ENCODE data around the gene TYMP.

Gene TYMP

DNA sequence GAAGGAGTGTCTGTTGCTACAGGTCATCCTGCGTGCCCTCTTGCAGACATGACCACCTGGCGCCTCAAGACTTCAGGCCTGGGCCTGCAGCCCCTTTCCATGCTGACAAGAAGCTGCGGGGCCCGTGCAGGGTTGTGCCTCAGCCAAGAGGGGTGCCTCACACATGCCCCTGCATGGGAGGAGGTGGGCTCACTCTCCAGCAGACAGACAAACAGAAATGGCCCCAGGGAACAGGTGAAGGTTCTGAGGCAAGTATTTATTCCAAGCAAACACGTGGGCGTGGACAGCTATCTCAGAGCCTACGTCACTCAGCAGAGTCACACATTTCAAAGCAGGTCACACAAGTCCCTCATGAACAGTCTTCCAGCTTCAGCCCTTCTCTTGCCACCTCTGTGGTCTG lies 38.8 kb upstream of the TYMP start:
- H3K27ac ChIP-seq, result no peak overlapping the region
- no peak overlapping the region for H3K4me3 ChIP-seq
- TF ChIP-seq, protein P1, sequence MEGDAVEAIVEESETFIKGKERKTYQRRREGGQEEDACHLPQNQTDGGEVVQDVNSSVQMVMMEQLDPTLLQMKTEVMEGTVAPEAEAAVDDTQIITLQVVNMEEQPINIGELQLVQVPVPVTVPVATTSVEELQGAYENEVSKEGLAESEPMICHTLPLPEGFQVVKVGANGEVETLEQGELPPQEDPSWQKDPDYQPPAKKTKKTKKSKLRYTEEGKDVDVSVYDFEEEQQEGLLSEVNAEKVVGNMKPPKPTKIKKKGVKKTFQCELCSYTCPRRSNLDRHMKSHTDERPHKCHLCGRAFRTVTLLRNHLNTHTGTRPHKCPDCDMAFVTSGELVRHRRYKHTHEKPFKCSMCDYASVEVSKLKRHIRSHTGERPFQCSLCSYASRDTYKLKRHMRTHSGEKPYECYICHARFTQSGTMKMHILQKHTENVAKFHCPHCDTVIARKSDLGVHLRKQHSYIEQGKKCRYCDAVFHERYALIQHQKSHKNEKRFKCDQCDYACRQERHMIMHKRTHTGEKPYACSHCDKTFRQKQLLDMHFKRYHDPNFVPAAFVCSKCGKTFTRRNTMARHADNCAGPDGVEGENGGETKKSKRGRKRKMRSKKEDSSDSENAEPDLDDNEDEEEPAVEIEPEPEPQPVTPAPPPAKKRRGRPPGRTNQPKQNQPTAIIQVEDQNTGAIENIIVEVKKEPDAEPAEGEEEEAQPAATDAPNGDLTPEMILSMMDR (IDR thresholded peaks at IDR 0.05), result no peak
- peaks cover 0 to 51% (median 0%) of the 10 kb centered on the region in 3 donors for H3K36me3 ChIP-seq
- DNase-seq, result no peak
- H3K4me1 ChIP-seq, result peaks cover 0 to 5% (median 1%) of the 10 kb centered on the region in 4 donors
- intact Hi-C loops (cut with DNase I; ENCODE audit: low total_unique reads), result no loop called here
- no peaks in the 10 kb centered on the region for H3K27me3 ChIP-seq
- H3K9me3 ChIP-seq, result no peaks in the 10 kb centered on the region

DNA sequence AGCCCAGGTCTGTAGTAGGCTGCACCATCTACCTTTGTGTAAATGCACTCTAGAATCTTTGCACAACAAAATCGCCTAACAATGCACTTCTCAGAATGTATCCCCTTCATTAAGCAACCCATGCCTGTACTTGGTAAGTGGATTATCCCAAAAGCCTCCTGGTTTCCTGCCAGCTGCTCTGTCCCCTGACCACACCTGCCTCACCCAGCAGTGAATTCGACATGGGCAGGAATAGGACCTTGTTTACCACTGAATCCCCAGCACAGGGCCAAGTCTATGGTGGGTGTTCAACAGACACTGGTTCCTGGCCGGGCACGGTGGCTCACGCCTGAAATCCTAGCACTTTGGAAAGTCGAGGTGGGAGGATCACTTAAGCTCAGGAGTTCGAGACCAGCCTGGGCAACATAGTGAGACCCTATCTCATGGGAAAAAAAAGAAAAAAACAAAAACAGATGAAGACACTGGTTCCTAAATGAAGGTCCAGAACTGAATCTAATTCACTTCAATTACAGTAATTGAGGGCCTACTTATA lies 38.0 kb upstream of the TYMP start:
- H3K27me3 ChIP-seq, result no peaks in the 10 kb centered on the region
- intact Hi-C loops (cut with DNase I; ENCODE audit: low total_unique reads), result no loop called here
- DNase-seq, result no peak
- H3K9me3 ChIP-seq, result no peaks in the 10 kb centered on the region
- H3K36me3 ChIP-seq, result peaks cover 0 to 43% (median 0%) of the 10 kb centered on the region in 3 donors
- H3K4me1 ChIP-seq, result peaks cover 0 to 11% (median 7%) of the 10 kb centered on the region in 4 donors
- no peak overlapping the region for H3K27ac ChIP-seq
- H3K4me3 ChIP-seq, result no peak overlapping the region
- TF ChIP-seq, protein P1 (IDR thresholded peaks at IDR 0.05), result no peak

DNA sequence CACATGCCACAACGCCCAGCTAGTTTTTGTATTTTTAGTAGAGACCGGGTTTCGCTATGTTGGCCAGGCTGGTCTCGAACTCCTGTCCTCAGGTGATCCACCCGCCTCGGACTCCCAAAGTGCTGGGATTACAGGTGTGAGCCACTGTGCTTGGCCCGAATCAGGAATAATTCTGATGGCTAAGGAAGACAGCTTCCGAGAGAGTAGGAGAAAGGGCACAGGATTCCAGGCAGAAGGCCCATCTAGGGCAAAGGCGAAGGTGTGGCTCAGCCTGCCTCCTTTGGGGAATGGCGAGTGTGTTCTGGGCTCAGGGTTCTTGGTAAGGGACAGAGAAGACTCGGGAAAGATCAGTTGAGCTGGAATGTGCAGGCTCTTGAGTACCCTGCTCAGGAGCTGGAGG lies 34.5 kb upstream of the TYMP start:
- TF ChIP-seq, protein P1 (IDR thresholded peaks at IDR 0.05), result no peak
- H3K27ac ChIP-seq, result no peak overlapping the region

DNA sequence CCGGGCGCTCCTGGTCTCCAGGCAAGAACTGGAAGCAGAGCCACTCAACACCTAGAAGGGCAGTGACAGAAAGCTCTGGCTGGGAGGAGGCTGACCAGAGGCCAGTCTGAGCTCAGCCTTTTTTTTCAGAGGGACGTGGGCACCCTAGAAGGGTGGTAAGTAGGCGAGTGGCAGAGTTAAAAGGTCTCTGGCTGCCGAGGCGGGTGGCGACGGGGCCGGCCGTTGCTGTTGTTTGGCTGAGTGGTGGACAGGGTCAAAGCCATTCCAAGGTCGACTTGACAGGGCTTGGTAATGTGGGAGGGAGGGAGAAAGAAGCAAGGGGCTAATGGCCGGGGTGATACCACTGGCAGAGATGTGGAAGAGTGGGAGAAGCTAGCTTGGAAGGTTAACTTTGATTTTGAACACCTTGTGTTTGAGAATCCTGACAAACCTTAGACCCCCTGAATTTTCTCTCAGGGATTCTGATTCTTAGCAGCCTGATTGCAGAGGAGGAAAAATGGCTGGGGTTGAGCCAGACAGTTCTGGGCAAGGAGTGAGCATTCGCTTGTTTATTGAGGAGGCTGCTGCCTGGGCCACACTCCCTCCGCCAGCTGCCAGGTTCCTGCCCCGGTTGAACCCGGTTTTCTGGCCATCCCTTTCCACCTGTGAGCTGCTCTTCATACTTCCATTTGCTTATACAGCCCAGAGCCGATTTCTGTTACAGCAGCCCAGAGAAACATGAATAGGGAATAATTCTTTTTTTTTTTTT lies 33.8 kb upstream of the TYMP start:
- H3K4me1 ChIP-seq, result peaks cover 0 to 11% (median 7%) of the 10 kb centered on the region in 4 donors
- TF ChIP-seq, protein P1 (IDR thresholded peaks at IDR 0.05), result no peak
- intact Hi-C loops (cut with DNase I; ENCODE audit: low total_unique reads), result no loop called here
- peaks cover 0 to 4% of the 10 kb centered on the region in 2 donors for H3K27me3 ChIP-seq
- H3K27ac ChIP-seq, result peak overlapping the region in 1 of 2 donors; percentile 25
- peaks cover 0 to 2% (median 0%) of the 10 kb centered on the region in 3 donors for H3K36me3 ChIP-seq
- DNase-seq, result no peak
- no peaks in the 10 kb centered on the region for H3K9me3 ChIP-seq
- peak overlapping the region; percentile 52 to 64 for H3K4me3 ChIP-seq

More for the DNA sequence above, 34.5 kb upstream of the TYMP start:
- H3K27me3 ChIP-seq, result peaks cover 0 to 3% of the 10 kb centered on the region in 2 donors
- H3K4me1 ChIP-seq, result peaks cover 0 to 11% (median 7%) of the 10 kb centered on the region in 4 donors
- intact Hi-C loops (cut with DNase I; ENCODE audit: low total_unique reads), result no loop called here
- no peak overlapping the region for H3K4me3 ChIP-seq
- DNase-seq, result no peak
- peaks cover 0 to 9% (median 0%) of the 10 kb centered on the region in 3 donors for H3K36me3 ChIP-seq
- H3K9me3 ChIP-seq, result no peaks in the 10 kb centered on the region

DNA sequence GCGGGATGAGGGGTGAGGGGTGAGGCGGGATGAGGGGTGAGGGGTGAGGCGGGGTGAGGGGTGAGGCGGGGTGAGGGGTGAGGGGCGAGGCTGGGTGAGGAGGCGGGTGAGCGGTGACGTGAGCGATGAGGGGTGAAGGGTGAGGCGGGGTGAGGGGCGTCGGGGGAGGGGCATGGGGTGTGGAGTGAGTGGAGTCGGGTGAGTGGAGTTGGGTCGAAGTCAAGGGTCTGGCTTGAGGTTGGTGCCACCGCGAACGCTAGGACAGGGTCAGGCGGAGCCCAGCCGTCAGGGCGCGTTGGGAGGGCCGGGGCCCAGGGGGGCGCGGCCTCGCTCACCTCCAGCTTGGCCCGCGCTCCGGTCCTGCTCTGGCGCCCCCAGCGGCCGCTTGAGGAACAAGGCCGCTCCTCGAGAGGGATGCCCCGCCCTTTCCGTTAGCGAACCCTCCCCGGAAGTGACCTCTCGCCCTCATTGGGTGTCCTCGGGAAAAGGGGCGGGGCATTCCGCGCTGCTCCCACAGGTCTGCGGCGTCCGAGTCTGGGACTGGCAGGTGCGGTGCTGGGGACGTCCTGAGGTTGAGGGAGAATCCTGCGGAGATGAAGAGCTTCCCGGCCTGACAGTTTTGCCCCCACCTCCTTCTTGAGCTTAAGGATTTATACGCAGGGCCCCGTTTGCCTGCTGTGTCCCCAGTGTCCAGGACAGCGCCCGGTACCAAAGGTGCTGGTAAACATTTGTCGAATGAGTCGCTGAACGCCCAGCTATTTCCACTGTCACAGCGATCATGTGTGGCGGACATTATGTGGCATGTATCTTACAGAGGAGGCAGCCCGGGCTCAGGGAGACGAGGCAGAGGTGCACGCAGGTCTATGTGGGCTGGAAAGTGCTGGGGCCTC lies 33.0 kb upstream of the TYMP start, which contains the start of gene SYCE3:
SYCE3 (minus strand) TSS at position 397 of the 890 bp plus-strand sequence. CDS start 6,514 bp downstream, outside the sequence.
- intact Hi-C loops (cut with DNase I; ENCODE audit: low total_unique reads), result no loop called here
- H3K9me3 ChIP-seq, result no peaks in the 10 kb centered on the region
- H3K27ac ChIP-seq, result peak within 1 kb of the TSS in 1 of 2 donors; percentile 25
- H3K36me3 ChIP-seq, result no peaks in the 10 kb centered on the region
- peaks cover 0 to 10% of the 10 kb centered on the region in 2 donors for H3K27me3 ChIP-seq
- H3K4me1 ChIP-seq, result peaks cover 0 to 11% (median 7%) of the 10 kb centered on the region in 4 donors
- peak within 1 kb of the TSS; percentile 52 to 64 for H3K4me3 ChIP-seq
- peak; percentile 95 to 97 for DNase-seq
- TF ChIP-seq, protein P1 (IDR thresholded peaks at IDR 0.05), result peak; percentile 92 to 97

Data from tibial artery (tissue), 4 donors.